ENCODE results near the gene EXTL1.

EXTL1 gene

DNA sequence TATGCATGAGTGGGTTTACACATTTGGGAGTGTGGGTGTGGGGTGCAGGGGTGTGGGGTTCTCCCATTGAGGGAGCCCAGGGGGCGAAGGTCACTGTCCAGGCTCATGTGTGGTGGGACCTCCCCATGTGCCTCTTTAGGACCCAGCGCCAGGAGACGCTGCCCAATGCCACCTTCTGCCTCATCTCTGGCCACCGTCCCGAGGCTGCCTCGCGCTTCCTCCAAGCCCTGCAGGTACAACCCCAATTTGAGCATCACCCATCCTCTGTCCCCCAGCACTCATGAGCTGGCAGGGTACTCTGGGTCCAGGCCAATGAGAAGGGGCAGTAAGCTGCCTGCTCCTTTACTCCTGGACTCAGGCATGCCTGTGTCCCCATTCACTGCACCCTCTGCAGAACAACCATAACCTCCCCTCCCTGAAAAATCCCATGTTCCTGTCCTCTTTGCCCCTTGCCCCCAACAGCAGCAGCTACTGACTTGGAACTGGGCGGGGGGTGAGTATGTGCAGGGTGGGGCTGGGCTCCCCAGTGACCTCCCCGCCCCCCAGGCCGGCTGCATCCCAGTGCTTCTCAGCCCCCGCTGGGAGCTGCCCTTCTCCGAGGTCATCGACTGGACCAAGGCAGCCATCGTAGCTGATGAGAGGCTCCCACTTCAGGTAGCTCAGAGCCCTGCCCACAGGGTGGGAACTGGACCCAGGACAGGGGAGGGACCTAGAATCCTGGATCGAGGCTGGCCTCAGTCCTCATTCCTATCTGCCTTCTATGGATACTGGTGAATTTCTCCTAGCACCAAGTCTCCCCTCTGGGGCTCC lies 7.7 kb downstream of the EXTL1 start:
- H3K27ac Mint-ChIP-seq = no peak overlapping the region

DNA sequence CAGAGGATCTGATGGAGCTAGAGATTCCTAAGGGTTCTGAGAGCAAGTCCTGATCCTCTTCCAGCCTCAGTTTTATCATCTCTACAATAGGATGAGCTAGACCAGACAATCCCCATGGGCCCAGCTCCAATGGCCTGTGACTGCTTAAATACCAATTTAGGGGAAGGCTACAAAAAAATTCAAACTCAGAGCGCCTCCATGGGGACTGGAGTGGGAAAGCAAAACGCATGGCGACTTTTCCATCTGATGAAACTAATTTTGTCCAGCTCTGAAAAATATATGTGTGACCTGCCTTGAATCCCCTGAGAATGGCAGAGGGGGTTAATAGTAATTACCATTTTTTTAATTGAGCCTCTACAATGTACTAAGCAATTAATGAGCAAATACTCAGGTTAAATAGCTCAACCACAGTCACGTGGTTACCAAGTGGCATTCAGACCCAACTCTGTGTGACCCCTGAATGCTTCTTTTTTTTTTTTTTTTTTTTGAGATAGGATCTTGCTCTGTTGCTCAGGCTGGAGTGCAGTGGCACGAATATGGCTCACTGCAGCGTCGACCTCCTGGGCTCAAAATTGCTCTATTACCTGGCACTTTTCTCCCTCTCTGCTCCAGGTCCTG lies 8.4 kb downstream of the EXTL1 start:
- Mint-ChIP-seq H3K9me3 (no peaks in the 10 kb centered on the region), H3K36me3 (no peaks in the 10 kb centered on the region), H3K4me3 (no peak overlapping the region), H3K4me1 (peaks cover 9% of the 10 kb centered on the region), H3K27ac (no peak overlapping the region)
- ATAC-seq (no peak), DNase-seq (ENCODE audit: low spot score in 2 of 2) (no peak)

More for the DNA sequence above, 7.7 kb downstream of the EXTL1 start:
- Mint-ChIP-seq H3K4me3 (no peak overlapping the region), H3K4me1 (peaks cover 1% of the 10 kb centered on the region), H3K9me3 (no peaks in the 10 kb centered on the region), H3K36me3 (no peaks in the 10 kb centered on the region)
- DNase-seq (ENCODE audit: low spot score in 2 of 2) = no peak
- ATAC-seq = no peak

DNA sequence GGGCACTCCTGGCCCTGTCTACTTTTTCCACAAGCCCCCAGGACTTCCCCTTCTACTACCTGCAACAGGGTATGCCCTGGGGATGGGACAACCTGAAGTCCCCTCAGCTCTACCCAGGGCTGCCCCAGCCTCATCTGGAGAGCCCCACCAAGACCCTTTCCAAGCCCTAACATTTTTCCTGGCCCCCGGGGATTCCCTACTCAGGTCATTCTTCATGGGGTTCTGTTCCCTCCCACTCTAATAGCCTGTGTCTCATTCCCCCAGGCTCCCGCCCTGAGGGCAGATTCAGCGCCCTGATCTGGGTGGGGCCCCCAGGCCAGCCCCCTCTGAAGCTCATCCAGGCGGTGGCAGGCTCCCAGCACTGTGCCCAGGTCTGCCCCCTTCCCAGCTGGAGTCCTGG lies 9.6 kb downstream of the EXTL1 start:
- H3K27ac Mint-ChIP-seq = no peak overlapping the region
- ATAC-seq = no peak
- no peaks in the 10 kb centered on the region for H3K36me3 Mint-ChIP-seq
- no peaks in the 10 kb centered on the region for H3K9me3 Mint-ChIP-seq
- peaks cover 16% of the 10 kb centered on the region for H3K4me1 Mint-ChIP-seq
- DNase-seq (ENCODE audit: low spot score in 2 of 2) = no peak
- H3K4me3 Mint-ChIP-seq = no peak overlapping the region

DNA sequence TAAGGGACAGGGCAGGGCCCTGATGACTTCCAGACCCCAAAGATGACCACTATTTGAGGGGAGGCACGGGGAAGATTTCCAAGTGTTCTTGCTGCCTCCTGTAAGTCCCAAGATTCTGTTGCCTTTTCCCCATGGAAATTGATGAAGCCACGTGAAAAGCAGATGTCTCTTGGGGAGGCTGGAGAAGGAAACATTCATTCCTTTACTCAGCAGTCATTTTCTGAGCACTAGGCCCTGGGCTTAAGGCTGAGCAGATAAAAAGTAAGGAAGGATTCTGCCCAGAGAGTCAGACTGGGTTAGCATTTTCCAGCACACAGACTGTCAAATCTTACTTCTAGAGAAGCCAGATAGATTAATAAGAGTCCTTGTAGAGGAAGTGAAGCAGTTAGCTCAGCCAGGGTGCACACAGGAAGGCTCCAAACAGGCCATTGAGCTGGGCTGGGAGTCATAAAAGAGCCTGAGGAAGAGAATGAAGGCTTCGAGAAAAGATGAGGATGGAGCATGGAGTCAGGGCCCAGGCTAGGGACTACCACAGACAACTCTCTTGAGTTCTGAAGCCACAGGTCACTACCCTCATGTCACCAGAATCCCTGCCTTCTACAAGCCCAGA lies 10.1 kb downstream of the EXTL1 start:
- no peaks in the 10 kb centered on the region for H3K36me3 Mint-ChIP-seq
- ATAC-seq (no peak), DNase-seq (ENCODE audit: low spot score in 2 of 2) (no peak)
- H3K27ac Mint-ChIP-seq = no peak overlapping the region
- peaks cover 22% of the 10 kb centered on the region for H3K4me1 Mint-ChIP-seq
- H3K4me3 Mint-ChIP-seq = no peak overlapping the region
- no peaks in the 10 kb centered on the region for H3K9me3 Mint-ChIP-seq

DNA sequence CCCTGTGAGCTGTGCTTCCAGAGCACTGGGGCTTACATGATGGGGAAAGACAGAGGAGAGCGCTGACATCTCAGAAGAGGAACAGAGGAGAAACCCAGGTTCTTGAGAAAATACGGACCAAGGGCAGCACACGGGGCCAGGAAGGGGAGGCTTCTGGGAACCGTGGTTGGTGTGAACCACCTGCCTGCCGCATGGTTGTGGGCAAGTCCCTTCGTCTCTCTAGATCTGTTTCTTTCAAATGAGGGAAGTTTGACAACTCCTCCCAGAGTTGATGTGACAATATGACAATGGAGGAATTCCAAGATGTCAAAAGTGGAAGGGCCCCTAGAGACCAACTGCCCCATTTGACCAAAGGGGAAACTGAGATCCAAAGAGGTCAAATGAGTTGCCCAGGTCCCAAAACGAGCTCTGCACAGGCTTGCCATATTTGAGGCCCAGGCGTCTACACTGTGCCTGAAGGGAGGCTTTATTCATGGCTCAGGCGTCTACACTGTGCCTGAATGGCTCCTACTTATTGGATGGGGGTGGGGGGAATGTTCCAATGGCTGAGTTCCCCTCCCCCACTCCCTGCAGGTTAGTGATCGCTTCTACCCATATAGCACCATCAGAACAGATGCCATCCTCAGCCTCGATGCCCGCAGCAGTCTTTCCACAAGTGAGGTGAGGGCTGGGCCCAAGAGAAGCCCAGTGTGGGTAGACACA lies 11.2 kb downstream of the EXTL1 start:
- H3K27ac Mint-ChIP-seq = no peak overlapping the region
- H3K4me1 Mint-ChIP-seq = peaks cover 22% of the 10 kb centered on the region
- no peaks in the 10 kb centered on the region for H3K9me3 Mint-ChIP-seq
- ATAC-seq (no peak), DNase-seq (ENCODE audit: low spot score in 2 of 2) (no peak)
- no peaks in the 10 kb centered on the region for H3K36me3 Mint-ChIP-seq
- no peak overlapping the region for H3K4me3 Mint-ChIP-seq

DNA sequence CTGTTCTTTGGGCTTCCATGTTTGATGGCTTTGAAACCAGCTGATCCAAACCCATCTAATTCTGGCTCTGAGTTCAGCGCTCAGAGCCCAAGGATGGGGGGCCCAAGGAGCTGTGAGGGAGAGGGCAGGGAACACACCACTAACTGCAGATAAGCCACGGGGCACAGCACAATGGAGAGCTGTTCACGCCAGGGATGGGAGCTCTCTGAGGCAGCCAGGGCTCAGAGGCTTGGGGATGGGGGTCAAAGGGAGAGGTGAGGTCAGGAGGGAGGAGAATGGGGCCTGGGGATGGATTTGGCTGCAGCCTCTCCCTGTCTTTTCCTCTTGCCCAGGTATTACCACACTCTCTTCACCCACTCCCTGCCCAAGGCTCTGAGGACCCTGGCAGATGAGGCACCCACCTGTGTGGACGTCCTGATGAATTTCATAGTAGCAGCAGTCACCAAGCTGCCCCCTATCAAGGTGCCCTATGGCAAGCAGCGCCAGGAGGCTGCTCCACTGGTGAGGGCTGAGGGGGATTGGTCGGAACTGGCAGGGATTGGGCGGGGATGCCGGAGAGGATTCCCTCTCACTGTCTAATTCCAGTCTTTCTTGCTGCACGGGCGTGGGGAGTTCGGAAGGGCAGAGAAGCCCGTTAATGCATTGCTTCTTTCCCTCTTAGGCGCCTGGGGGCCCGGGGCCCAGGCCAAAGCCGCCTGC lies 13.1 kb downstream of the EXTL1 start:
- no peaks in the 10 kb centered on the region for H3K9me3 Mint-ChIP-seq
- no peaks in the 10 kb centered on the region for H3K36me3 Mint-ChIP-seq
- H3K4me3 Mint-ChIP-seq = peak overlapping the region; percentile 98
- peaks cover 22% of the 10 kb centered on the region for H3K4me1 Mint-ChIP-seq
- DNase-seq (ENCODE audit: low spot score in 2 of 2) (no peak), ATAC-seq (no peak)
- no peak overlapping the region for H3K27ac Mint-ChIP-seq

DNA sequence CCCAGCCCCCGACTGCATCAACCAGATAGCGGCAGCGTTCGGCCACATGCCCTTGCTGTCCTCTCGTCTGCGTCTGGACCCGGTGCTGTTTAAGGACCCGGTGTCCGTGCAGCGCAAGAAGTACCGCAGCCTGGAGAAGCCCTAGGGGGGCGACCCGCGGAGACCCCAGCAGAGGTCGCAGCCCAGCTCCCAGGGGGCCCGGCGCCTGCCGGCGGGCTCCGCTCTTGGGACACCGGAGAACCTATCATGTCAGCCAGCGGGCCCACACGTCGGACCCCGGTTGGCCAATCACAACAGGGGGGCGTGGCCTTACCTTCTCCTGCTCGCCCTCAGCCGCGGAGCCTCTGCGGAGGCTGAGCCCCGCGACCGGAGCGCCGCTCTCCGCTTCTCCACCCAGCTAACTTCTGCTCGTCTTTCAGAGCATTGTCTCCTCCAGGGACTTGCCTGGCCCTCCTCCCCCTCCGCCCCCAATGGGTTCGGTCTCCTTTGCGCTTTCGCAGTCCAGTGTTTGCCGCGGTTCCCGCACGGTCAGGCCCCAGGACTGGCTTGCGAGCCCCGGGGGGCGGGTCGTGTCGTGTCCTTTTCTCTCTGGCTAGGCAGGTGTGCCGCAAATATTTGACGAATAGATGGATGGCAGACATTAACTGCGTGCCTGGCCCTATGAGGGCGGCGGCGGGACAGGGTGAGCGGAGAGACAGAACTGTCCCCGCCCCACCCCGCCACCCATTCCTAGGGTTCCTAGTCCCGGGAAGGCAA lies 13.8 kb downstream of the EXTL1 start:
- no peaks in the 10 kb centered on the region for H3K36me3 Mint-ChIP-seq
- H3K27ac Mint-ChIP-seq = peak overlapping the region; percentile 87
- peaks cover 22% of the 10 kb centered on the region for H3K4me1 Mint-ChIP-seq

DNA sequence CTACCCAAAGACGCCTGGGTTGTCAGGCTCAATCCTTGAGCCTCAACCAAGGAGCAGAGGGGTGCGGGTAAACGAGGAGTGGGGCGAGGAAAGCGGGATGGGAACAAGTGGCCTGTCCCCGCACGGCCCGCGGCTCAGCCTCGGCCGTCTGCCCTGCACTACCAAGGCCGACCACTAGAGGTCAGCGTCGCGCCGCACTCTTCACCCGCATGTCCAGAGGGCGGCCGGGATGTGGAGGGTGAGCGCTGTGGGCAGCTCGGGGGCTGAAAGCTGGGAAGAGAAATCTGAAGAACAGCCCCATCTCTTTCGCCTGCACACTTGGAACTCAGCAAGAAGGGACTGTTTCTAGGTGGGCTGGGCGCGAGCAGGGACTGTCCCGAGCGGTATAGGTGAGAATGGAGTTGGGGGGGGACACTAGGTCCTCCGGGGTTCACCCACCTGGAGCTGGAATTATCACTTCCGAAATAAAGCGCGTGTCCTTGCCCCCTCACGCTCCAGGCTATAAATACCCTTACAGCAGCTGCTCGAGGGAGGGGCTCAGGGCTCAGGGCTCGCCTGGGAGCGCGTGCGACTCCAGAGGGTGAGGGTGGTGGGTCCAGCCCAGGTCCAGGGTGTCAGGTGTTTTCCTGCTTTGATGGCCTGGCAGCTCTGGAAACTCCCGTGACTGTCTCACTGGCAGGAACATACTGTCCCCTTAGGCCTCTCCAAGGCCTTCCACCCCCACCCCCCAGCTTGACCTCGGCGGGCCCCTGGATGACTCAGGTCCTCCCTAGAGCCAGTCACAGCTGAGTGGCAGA lies 14.6 kb downstream of the EXTL1 start:
- Mint-ChIP-seq H3K27ac (peak overlapping the region; percentile 87), H3K9me3 (no peaks in the 10 kb centered on the region), H3K4me3 (peak overlapping the region; percentile 98), H3K4me1 (peaks cover 22% of the 10 kb centered on the region), H3K36me3 (no peaks in the 10 kb centered on the region)
- peak; percentile 90 to 96 for DNase-seq (ENCODE audit: low spot score in 2 of 2)
- ATAC-seq = peak; percentile 80

More for the DNA sequence above, 13.8 kb downstream of the EXTL1 start:
- H3K9me3 Mint-ChIP-seq = no peaks in the 10 kb centered on the region
- DNase-seq (ENCODE audit: low spot score in 2 of 2) (peak; percentile 76 to 95), ATAC-seq (peak; percentile 95)
- peak overlapping the region; percentile 98 for H3K4me3 Mint-ChIP-seq

DNA sequence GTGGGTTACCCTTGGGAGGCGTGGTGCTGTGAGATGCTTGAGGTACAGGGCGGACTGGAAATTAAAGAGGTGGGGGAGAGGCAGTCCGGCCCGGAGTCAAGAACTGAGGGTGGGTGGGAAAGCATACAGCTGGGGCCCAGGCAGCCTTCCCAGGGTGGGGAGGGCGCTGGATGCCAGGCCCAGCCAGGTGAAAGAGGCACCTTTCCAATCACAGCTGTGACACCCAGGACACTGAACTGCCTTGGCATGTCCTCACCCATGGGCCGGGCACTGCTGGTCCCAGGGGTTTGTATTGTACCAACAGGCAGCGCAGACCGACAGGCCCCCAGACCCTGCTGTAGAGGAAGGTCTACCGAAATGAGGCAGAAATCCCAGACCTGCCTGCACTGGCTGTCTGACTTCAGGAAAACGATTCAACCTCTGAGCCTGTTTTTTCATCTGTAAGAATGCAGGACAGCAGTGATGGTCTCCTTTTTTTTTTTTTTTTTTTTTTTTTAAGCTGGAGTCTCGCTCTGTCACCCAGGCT lies 15.2 kb downstream of the EXTL1 start:
- H3K9me3 Mint-ChIP-seq = no peaks in the 10 kb centered on the region

DNA sequence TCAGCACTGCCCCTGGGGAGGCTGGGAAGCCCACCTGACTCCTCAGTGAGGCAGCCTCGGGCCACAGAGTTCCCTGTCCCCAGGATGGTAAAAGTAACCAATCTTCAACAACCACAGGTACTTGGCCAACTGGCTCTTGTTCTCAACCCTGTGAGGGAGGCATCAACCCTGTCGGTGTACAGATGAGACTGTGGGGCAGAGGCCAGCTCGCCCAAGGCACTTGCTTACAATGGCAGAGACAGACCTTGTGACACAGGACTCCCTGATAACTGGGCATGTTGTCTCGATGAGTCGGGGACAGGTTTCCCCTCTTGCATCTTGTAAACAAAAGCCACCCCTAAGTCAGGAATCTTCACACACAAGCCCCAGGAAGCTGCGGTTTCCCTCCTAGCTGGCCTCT lies 16.3 kb downstream of the EXTL1 start:
- peaks cover 22% of the 10 kb centered on the region for H3K4me1 Mint-ChIP-seq
- no peaks in the 10 kb centered on the region for H3K9me3 Mint-ChIP-seq
- no peaks in the 10 kb centered on the region for H3K36me3 Mint-ChIP-seq
- no peak overlapping the region for H3K4me3 Mint-ChIP-seq
- H3K27ac Mint-ChIP-seq = peak overlapping the region; percentile 32
- ATAC-seq (no peak), DNase-seq (ENCODE audit: low spot score in 2 of 2) (no peak)

More for the DNA sequence above, 15.2 kb downstream of the EXTL1 start:
- DNase-seq (ENCODE audit: low spot score in 2 of 2) (no peak), ATAC-seq (no peak)
- Mint-ChIP-seq H3K27ac (no peak overlapping the region), H3K4me3 (peak overlapping the region; percentile 98), H3K4me1 (peaks cover 22% of the 10 kb centered on the region), H3K36me3 (no peaks in the 10 kb centered on the region)

DNA sequence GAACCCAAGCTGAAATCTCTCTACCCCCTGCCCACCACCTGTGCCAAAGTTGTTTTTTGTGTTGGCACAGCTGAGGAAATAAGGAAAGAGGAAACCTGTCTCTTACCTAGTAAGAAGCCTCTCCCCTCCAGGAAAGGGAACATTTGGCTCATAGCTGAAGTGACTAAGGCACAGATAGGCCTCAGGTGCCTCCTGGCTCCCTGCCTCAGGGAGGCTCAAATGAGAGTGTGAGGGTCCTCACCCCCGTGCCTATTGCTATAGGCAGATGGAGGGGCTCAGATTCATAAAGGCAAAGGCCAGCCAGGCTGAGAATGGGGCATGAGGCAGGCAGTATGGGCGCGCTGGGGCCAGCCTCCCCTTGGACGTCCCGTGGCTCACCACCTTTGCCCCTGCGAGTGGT lies 16.9 kb downstream of the EXTL1 start:
- DNase-seq (ENCODE audit: low spot score in 2 of 2) (no peak), ATAC-seq (no peak)
- H3K27ac Mint-ChIP-seq = peak overlapping the region; percentile 32
- H3K9me3 Mint-ChIP-seq = no peaks in the 10 kb centered on the region
- no peak overlapping the region for H3K4me3 Mint-ChIP-seq
- peaks cover 22% of the 10 kb centered on the region for H3K4me1 Mint-ChIP-seq
- H3K36me3 Mint-ChIP-seq = no peaks in the 10 kb centered on the region

DNA sequence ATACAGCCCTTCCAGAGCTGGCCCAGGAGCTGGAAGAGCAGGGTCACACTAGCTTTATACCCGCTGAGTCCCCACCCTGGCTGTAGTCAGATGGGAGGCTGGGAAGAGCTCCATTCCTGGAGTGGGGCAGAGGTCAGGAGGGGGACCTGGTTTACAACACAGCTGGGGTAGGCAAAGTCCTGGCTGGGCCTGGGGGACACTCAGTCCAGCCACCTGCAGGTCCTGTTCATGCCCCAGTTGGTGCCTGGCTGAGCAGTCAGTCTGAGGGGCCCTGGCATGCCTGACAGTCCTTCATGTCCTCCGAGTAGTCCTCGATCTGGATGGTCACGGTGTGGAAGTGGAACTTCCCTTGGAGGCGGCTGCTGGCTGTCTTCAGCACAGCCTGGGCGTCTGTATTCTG lies 17.3 kb downstream of the EXTL1 start:
- H3K4me3 Mint-ChIP-seq = no peak overlapping the region

DNA sequence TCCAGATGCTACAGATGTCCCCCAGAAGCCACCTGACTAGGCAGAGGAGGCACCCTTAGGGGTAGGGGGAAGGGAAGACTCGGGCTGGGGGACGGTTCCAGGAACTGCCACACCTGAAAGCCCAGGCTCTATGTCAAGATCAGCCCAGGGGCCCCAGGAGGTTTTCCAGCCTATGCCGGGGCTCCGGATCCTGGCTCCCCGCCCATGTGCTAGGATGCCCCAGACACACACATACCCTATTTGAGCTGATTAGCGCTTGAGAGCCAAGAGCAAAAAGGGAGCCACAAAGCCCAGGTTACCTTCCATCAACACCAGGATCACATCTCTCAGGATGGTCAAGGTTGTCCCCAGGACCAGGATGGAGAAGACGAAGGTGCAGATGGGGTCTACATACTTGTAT lies 19.8 kb downstream of the EXTL1 start:
- no peaks in the 10 kb centered on the region for H3K36me3 Mint-ChIP-seq
- H3K9me3 Mint-ChIP-seq = no peaks in the 10 kb centered on the region
- peaks cover 9% of the 10 kb centered on the region for H3K4me1 Mint-ChIP-seq
- DNase-seq (ENCODE audit: low spot score in 2 of 2) (no peak), ATAC-seq (no peak)
- H3K27ac Mint-ChIP-seq = no peak overlapping the region
- H3K4me3 Mint-ChIP-seq = no peak overlapping the region

More for the DNA sequence above, 17.3 kb downstream of the EXTL1 start:
- Mint-ChIP-seq H3K36me3 (no peaks in the 10 kb centered on the region), H3K27ac (peak overlapping the region; percentile 32), H3K4me1 (peaks cover 22% of the 10 kb centered on the region), H3K9me3 (no peaks in the 10 kb centered on the region)
- no peak for DNase-seq (ENCODE audit: low spot score in 2 of 2)
- ATAC-seq = no peak
